Measurements from ENCODE around the gene LAMB3.

Gene LAMB3

DNA sequence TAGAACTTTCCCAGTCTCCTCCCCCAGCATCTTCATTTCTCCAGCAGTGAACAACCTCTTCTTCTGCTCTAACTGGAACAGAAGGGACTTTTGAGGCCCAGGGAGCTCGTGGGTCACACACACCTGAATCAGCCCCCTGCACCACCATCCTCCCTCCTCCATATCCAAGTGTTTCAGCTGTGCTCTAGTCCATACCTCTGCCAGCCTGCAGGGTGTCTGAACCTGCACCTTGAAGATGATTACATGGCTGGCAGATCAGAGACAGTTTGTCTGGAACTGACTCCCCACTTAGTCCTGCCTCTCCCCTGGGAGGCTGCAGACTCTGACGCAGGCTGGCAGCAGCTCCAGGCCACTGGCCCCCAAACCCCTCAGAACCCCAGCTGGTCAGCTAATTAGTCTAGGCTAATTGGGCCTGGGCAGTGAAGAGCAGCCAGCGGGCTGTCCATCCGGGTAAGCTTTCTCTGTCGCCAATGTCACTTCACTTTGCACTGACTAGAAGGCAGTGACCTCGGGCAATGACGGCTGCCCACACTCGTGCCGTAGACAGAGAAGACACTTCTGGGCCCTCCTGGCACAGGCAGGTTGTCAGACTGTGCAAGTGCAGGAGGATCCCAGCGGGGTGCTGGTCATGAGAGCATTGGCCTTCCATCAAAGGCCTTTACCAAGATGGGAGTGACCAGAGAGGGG lies 56.5 kb downstream of the LAMB3 start:
- DNase-seq (ENCODE audit: low read depth in 2 of 2), result no peak

- DNase-seq (ENCODE audit: low read depth in 2 of 2), result no peak
Observed at GRCh38 chr1:209595028-209595427, 57.2 kb downstream of the LAMB3 start.

DNA sequence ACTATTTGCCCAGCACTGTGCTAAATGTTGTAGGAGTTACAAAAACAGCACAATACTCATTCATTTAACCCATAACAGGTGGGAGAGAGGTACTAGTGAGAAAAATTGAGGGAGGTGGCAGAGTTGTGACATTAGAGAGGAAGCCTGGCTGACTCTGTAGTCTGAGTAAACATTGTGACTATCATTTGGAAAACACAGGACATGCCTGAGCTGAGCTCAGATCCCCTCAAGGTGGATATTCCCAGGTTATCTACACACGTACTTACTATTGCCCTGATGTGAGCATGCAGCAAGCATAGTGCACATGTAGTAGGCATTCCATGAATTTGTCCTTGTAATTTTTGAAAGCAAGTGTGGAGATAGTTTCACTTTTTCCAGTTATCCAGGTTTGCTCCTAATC lies 57.8 kb downstream of the LAMB3 start:
- DNase-seq (ENCODE audit: low read depth in 2 of 2), result no peak

- no peak for DNase-seq (ENCODE audit: low read depth in 2 of 2)
Observed at GRCh38 chr1:209593747-209594146, 58.5 kb downstream of the LAMB3 start.

GRCh38 chr1:209590405-209590804 lies 61.8 kb downstream of the LAMB3 start:
- no peak for DNase-seq (ENCODE audit: low read depth in 2 of 2)

- DNase-seq (ENCODE audit: low read depth in 2 of 2), result no peak
Observed at GRCh38 chr1:209589863-209590262, 62.4 kb downstream of the LAMB3 start.

DNA sequence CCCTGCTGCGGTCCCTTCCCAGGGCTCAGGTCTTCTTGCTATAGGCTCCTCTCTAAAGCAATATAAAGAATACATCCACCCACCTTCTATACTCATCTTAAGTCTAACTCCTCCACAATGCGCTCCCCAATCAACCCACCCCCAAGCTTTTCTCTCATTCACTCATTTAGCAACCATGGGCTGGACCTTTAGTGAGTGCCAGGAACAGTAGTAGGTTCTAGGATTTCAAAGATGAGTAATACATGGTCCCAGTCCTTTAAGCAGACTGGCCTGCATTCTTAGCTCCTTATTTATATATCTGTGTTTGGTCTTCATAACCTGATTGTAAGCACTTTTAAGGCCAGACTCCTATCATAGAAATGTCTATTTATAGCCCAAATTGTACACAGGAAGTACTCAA lies 62.8 kb downstream of the LAMB3 start:
- no peak for DNase-seq (ENCODE audit: low read depth in 2 of 2)

DNA sequence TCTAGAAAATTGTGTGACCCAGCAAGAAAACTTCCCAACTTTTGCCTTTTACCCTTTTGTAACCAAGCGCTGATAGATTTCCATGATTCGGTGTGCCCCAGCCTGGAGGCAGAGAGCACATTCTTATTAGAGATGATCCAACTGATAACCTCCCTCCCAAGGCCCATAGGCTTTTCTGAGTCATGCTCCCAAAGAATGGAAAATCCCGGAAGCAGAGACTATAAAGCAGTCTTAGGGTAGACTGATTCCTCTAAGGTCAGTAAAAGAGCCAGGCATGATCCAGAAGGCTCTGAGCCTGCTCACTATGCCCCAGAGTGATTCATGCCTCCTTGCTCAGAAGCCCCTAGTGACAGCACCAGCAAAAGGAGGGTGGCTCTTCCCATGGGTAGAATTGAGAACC lies 64.4 kb downstream of the LAMB3 start:
- DNase-seq (ENCODE audit: low read depth in 2 of 2), result no peak

- no peak for DNase-seq (ENCODE audit: low read depth in 2 of 2)
Observed at GRCh38 chr1:209586221-209586740, 65.9 kb downstream of the LAMB3 start.

DNA sequence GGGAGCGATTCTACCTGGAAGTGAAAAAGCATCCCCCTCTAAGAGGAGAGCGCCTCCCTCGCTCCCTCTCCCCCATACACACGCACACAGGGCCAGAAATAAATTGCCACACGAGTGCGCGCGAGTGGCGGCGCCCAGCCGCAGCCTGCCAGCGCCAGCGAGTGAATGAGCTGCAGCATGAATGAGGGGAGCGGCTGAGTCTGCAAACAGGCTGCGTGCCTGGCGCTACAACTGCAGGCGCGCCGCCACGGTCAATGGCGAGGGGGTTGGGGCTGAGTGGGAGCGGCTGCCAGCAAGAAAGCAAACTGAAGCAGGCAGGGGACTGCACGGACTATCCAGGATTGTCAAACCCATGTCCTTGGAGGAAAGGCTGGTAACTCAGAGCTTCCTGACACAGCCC lies 66.6 kb downstream of the LAMB3 start:
- no peak for DNase-seq (ENCODE audit: low read depth in 2 of 2)

- DNase-seq (ENCODE audit: low read depth in 2 of 2), result no peak
Observed at GRCh38 chr1:209585197-209585596, 67.0 kb downstream of the LAMB3 start.

- no peak for DNase-seq (ENCODE audit: low read depth in 2 of 2)
Observed at GRCh38 chr1:209584231-209584672, 68.0 kb downstream of the LAMB3 start.

GRCh38 chr1:209583408-209583807 lies 68.8 kb downstream of the LAMB3 start, which contains the start of gene CAMK1G:
TSS of gene CAMK1G (plus strand) at chr1:209583714. CDS start at chr1:209594984, 11,270 bp downstream.
- no peak for DNase-seq (ENCODE audit: low read depth in 2 of 2)

- DNase-seq (ENCODE audit: low read depth in 2 of 2), result no peak
Observed at GRCh38 chr1:209580577-209580976, 71.6 kb downstream of the LAMB3 start.

- no peak for DNase-seq (ENCODE audit: low read depth in 2 of 2)
Observed at GRCh38 chr1:209577346-209577745, 74.9 kb downstream of the LAMB3 start.

- peak; percentile 41 to 70 for DNase-seq (ENCODE audit: low read depth in 2 of 2)
Observed at GRCh38 chr1:209576392-209577197, 75.6 kb downstream of the LAMB3 start.

DNA sequence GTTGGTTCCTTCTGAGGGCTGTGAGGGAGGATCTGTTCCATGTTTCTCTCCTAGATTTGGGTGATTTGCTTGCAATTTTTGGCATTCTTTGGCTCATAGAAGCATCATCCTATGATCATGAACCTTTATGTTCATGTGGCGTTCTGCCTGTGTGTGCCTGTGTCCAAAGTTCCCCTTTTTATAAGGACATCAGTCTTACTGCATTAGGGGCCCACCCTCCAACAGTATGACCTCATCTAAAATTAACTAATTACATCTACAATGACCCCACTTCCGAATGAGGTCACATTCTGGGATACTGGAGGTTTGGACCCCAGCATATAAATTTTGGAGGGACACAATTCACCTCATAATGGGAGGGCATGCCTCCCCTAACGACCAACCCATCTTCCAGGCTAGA lies 81.5 kb downstream of the LAMB3 start:
- DNase-seq (ENCODE audit: low read depth in 2 of 2), result no peak

DNA sequence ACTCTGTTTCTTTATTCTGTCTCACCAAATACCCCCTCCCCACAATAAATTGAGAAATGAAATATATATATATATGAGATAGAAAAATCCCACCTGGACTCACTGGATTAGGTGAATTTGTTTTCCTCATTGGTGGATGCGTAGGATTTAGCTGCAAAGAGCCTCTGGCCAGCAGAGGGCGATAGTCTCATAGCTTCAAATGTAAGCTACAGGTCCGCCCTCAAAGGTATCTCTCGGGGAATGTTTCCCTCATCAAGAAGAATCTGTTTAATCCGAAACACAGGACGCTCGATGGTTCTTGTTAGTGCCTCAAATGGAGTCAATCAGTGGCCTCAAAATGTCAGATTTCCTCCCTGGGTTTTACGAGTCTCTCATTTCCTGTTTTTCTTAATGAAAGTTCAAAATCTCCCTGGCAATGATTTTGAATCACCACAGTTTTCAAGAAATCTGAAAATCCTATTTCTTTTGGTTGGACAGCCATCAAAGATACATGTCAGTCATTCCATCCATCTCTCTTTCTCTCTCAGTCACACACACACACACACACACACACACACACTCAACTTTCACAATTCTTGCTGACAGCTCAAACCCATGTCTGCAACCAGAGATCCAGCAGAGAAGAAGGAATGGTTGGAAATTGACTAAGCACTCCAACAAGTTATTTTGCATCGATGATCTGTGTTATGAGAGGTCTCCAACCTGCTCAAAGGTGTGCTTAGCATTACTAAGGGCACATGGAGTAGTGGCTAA lies 82.6 kb downstream of the LAMB3 start:
- peak; percentile 53 to 74 for DNase-seq (ENCODE audit: low read depth in 2 of 2)

DNA sequence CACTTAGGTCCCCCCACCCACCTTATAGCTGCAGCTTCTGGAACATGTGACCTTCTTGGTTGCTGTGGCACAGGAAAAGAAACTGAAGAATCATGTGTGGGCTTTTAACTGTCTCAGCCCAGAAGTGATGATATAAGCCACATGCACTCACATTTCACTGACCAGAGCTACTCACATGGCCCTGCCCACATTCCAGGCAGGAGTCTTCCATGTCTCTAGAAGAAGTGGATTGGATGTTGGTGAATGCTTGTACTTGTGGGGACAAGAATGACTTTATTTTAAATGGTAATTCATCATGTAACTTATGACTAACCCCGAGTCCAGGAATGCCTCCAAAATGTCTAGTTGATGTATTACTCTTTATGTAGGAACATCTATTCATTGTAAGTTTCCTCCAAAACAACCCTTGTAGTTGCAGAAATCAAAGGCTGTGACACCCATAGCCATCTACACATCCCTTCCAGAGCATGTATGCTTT lies 84.5 kb downstream of the LAMB3 start:
- DNase-seq (ENCODE audit: low read depth in 2 of 2), result no peak

DNA sequence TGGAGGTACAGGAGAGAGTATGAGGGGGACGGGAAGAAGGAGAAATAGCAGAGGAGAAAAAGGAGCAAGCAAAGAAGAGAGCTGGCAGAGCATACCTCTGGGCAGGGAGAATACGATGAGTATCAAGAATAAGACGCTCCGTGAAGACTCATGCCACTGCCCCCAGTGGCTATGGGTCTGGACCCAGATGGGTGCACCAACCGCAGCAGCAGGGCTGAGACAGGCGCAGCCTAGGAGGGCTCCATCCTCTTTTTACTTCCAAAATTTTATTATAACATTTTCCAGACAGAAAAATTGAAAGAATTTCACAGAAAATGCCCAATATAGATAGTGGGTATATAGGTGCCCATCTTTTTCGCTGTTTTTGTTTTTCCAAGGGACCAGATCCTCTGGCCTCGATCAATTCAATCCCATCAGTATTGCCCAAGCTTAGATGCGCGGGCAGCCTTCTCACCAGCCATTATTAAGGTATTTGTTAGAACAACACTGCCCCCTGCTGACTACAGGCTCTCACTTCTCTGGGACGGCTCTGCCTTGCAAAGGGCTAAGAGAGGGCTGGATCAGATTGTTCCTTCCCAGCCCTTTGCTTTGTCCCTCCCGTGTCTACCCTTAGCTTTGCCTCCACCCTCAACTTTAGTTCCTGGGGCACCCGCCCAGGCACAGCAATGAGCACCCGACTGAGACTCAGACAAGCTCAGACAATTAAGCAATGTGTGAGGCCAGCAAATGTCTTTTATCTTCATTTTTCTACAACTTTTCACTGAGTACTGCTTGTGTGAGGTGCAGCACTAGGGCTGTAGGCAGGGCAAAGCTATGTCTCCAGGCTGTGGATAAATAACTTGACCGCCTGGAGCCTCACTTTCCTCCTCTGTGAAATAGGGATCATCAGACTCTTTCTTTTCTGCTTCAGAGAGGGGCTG lies 86.2 kb downstream of the LAMB3 start:
- peak; percentile 56 to 75 for DNase-seq (ENCODE audit: low read depth in 2 of 2)

Measured in stimulated activated CD4-positive, alpha-beta T cell treated with anti-CD3 and anti-CD28 coated beads, Interleukin-12 subunit alpha, Interleukin-12 subunit beta, amount 100 ng/mL, for 24 hours (primary cell).